Frontal cortex (tissue), 4 donors: ENCODE results near the gene PTPRD. TPM values are rescaled to one million over a fixed set of nuclear protein-coding genes. Genes with fewer than 3 reads are reported as not detected.

ENCODE experiments used
- DNase-seq, 2 donors: peaks; one replicate each; pipeline ENCODE4 v3.0.0; 2012; ENCODE audit warnings: low spot score in 2 of 2
- FAIRE-seq: peaks from 2 replicates; lab custom pipeline; 2012; peaks lifted over from hg19 to GRCh38; lab: Jason Lieb, UNC
- total RNA-seq: library from RNA; depleted of rRNA; stranded (reverse); fragments of >200 nt; gene quantifications from one replicate; pipeline ENCODE4 v1.2.3, GENCODE V29; 2014
- donor health status: control.
- donor health status: control.
- donor health status: control.

The PTPRD gene
- total RNA-seq, 1 donor from 2014 or later, result 191 TPM

DNA sequence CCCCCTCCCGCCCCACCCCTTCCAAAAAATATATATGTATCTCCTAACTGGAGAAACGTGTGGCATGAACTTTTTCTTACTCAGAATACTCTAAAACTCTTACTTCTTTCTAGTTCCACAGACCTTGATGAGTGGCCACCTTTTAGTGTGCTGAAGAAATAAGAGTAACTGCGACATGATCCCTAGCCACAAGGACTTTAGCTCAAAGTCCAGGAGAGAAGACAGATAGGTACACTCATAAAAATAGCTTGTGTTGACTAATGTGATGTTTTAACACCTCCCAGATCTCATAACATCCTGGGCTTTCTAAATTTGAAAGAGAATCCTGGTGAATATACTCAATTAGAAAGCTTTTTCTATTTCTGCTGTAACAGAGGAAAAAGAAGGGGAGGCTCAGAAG, 1808.2 kb downstream of the PTPRD start:
- no peak for FAIRE-seq
- no peak for DNase-seq

DNA sequence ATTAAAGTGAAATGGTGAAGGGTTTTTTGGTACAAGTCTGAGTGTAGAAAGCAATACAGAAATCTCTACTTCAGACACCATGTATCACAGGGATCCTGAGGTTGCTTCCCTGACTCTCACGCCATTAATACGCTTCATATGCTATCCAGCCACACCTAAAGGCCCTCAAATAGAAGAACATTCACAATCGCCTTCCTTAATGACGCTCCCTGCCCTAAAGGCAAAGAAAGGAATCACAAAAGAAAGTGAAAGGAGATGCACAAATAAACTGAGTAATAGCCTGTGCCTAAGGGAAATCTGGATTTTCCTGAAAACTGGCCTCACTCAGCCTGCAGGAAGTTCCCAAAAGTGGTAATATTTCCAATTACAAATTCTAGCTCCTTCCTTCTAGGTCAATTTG, 1810.6 kb downstream of the PTPRD start:
- DNase-seq (no peak), FAIRE-seq (no peak)

DNA sequence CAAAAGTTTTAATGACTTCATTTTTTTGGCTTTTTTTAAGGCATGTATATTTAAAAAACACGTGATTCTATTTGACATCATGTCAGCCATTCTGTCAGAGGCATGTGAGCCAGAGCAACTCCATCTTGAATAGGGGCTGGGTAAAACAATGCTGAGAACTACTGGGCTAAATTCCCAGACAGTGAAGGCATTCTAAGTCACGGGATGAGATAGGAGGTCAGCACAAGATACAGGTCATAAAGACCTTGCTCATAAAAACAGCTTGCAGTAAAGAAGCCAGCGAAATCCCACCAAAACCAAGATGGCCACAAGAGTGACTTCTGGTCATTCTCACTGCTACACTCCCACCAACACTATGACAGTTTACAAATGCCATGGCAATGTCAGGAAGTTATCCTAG, 1812.6 kb downstream of the PTPRD start:
- FAIRE-seq, result no peak

DNA sequence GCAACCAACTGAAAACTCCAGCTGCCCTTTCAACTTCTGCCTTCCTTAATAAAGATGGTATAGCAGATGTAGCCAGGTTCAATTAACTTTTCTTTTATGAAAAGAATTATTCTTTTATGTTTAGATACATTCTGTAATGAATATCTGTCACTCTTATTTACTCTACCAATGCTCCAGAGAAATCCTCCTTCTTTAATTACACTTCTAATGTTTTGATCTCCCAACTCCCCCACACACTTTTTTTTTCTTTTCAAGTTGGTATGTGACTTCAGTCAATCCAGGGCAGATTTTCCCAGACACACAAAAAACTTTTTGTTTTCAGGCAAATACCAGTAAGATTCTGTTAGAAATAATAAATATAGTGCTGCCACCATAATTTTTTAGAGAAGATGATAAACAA, 1813.2 kb downstream of the PTPRD start:
- FAIRE-seq (no peak), DNase-seq (no peak)

More for the DNA sequence above, 1812.6 kb downstream of the PTPRD start:
- DNase-seq, result no peak

DNA sequence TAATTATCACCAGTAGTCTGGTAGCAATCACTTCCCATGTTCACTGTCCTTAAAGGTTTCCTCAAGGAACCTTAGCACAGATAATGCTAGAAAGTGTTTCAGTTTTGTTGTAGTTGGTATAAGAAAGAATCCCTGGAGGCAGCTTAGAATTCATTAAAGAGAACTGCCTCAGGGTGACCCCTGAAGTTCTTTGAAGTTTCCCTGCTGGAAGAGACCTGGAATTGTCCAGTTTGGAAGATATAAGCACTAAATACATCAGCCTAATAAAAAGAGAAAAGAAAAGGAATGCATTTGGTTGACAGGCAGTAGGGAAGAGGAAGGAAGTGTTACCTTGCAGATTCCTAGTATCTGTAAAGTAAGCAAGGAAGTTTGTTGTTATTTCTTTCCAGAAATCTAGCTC, 1813.6 kb downstream of the PTPRD start:
- no peak for FAIRE-seq
- DNase-seq, result no peak

DNA sequence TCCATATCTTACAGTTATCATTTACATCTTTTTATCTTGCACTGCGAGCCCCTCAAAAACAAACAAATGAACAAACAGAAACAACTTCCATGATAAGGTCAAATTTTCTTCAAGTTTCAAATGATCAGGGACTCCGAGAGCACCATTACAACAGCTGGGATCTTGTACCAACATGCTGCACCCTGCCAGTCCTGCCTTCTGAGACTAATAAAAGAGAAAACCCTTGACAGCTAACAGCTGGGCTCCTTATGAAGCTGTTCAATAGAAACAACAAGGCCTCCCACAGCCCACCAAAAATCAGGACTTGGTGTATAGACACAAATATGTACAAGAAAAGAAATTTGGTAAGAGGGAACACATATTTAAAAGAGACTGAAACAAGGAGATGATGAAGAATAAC, 1828.0 kb downstream of the PTPRD start:
- no peak for DNase-seq
- no peak for FAIRE-seq

DNA sequence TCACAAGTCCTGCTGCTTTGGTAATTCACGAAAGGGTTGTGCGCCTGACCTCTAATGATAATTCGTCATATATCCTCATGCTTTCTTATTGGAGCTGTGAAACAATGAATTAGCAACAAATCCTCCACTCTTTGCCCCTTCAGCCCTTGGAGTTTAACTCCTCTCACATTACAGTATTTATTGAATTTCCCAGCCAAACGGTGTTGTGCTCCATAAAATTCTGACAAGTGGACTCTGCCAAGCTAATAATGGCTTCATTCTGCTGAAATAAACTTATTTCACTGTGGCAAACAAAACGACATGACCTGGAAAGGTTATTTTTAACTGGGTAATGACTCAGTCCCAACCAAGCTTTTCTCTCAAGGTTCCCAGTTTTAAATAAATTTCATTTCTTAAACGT, 1828.9 kb downstream of the PTPRD start:
- DNase-seq (peak in 1 of 2 donors; percentile 4), FAIRE-seq (no peak)

DNA sequence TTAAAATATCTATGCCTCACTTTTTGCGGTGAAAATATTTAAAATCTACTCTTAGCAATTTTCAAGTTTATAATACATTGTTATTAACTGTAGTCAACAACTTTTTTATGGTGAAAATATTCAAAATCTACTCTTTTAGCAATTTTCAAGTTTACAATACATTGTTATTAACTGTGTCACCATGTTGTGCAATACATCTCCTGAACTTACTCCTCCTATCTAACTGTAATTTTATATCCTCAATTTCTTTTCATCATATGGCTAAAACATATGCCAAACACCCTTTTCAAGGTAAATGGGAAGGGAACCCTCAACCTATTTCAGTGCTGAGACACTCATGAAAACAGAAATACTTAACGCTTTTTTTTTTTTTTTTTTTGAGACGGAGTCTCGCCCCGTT, 1830.6 kb downstream of the PTPRD start:
- FAIRE-seq (no peak), DNase-seq (no peak)

DNA sequence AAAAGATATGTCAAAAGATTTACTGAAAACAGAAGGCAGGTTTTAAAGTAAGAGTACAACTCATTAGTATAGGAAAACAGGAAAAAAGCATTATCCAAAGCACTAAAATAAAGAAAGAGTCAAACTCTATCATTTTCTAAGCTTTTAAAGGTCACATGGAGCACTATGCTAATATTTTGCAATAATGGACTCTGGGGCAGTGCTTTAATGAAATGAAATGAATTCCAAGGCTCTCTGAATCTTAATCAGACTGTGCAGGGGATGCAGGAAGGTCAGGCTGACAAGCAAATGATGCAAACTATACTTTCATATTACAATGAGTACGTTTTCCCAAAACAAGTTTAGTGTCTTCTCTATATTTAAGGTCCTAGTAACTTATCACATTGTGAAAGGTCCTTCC, 1831.3 kb downstream of the PTPRD start:
- DNase-seq (no peak), FAIRE-seq (no peak)

DNA sequence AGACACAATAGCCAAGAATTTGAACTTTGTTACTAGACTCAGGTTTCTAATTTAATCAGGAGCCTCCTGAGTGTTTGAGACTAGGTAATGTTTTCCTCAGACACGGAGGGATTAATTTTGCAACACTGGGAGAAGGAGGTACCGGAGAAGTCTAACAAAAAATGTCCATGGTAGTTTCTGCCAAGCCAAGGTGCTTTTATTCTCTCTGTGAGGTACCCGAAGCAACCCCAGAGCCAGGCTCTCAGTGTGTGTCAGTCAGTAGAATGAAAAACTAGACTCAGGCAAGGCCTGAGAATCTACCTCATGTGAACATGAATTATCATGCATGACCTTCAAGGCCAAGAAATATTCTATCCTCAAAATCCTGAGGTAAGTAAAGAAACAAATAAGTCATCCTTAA, 1832.4 kb downstream of the PTPRD start:
- no peak for DNase-seq
- no peak for FAIRE-seq

DNA sequence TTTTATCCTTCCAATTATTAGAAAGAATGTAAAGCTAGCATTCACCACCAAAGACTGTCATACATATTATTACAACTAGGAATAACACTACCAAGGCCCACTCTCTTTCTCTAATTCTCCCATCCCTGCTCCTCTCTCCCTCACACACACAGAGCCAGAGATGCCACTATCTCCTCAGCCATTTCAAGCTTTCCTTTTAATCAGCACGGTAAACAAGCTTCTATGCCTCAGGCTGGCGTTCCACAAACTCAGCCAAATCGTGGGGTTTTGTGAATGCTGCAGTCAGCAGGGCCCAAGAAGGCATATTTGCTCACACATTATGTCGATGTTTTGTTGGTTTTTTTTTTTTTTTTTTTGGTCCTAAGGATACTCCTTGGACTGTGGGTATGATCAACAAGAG, 1833.3 kb downstream of the PTPRD start:
- FAIRE-seq (no peak), DNase-seq (no peak)

DNA sequence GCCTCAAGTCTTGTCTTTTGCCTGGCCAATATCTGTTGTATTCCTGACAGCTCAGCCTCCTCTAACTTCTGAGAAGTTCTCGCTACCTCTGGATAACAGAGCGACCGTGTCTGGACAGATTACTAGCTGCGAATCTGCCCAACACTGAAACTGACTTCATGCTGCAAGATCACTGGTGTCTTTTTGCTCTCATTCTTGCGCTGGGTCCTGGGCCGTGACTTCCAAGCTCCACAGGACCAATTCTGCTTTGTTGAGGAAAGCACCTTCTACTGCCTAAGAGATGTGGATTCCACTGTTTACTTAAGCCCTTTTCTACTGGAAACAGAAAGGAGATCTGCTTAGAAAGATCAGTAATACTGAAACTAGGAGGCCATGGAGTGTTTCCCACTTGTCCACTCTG, 1834.4 kb downstream of the PTPRD start:
- FAIRE-seq (no peak), DNase-seq (no peak)

DNA sequence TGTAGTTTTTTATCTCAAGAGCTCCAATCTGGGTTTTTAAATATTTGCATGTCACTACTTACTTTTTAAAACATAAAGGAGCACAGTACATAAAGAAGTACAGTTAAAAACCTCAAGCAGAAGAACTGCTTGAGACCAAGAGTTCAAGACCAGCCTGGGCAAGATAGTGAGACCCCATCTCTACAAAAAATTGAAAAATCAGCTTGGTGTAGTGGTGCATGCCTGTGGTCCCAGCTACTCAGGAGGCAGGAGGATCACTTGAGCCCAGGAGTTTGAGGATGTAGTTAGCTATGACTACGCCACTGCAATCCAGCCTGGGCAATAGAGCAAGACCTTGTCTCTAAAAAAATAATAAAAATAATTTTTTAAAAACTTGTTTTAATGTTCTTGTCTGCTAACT, 1840.5 kb downstream of the PTPRD start:
- DNase-seq (no peak), FAIRE-seq (no peak)

DNA sequence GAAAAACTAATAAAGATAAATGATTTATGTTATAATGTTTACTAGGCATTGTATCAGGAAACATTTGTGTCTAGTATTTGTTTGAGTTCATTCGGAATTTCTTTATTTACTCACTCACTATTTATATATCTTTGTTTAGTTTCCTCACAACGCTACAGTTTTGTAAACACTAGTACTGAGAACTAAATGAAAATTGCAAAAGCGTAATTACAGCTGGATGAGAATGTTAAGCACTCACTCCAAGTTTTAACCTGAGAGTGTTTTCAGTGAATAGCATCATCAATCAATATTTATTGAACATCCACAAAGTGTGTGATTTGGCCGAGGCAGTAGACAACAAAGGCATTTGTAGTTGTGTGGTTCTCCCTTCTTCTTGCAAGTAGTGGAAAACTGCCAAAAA, 1843.6 kb downstream of the PTPRD start:
- FAIRE-seq, result no peak
- no peak for DNase-seq

DNA sequence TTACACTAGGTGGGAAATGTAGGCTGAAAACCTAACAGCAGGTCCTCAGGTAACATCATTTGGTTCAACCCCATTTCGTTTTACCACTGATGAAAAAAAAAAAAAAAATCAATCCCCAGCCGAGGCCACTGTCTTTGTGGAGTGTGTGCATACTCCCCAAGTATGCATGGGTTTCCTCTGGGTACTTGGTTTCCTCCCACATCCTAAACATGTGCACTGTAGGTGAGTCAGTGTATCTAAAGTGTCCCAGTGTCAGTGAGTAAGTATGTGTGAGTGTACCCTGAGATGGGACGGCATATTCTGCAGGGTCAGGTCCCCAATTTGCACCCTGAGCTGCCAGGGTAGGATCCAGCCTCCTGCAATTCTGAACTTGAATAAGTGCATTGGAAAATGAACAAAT, 1846.7 kb downstream of the PTPRD start:
- FAIRE-seq, result no peak

DNA sequence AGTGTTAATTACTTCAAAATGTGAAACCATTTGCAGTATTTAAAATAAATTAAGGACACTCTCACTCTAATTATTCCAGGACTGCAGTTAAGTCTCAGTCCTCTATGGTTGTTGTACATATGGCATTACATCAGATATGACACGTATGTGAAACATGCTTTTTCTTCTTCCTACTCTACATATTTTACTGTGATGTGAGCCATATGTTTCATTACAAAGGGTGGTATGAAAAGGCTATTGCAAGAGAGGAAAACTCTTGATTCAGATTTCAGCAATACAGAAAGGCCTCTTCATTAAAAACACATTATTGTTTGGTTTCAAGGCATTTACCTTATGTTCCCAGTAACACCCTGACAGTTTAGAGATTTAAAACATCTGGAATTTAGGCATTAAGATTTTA, 1848.8 kb downstream of the PTPRD start:
- no peak for DNase-seq
- no peak for FAIRE-seq

More for the DNA sequence above, 1846.7 kb downstream of the PTPRD start:
- DNase-seq, result no peak

DNA sequence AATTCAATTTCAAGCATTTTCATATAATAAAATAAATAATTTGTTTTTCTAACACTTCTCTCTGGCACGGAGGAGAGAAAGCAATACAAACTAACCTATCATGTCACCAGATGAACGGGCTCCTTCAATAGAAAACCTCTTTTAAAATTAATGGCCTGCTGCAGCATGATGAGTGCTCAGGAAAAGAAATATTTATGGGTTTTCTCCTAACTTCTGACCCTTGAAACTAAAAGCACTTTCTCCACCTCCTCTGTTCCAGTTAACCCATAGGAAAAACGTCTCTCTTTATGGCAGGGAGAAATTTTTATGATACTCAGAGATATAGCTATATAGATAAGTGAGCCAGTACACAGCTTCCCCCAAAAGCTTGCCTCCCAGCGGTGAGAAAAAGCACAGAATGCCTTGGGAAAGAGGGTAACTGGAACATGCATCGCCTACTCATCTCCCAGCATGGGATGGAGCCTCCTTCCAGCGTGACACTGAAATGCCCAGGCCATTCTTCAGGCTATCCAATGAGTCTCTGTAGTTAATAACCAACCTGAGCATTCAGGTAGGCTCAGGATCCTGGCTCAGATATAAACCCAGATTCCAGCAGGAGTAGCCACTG, 1850.2 kb downstream of the PTPRD start:
- FAIRE-seq (no peak), DNase-seq (no peak)

DNA sequence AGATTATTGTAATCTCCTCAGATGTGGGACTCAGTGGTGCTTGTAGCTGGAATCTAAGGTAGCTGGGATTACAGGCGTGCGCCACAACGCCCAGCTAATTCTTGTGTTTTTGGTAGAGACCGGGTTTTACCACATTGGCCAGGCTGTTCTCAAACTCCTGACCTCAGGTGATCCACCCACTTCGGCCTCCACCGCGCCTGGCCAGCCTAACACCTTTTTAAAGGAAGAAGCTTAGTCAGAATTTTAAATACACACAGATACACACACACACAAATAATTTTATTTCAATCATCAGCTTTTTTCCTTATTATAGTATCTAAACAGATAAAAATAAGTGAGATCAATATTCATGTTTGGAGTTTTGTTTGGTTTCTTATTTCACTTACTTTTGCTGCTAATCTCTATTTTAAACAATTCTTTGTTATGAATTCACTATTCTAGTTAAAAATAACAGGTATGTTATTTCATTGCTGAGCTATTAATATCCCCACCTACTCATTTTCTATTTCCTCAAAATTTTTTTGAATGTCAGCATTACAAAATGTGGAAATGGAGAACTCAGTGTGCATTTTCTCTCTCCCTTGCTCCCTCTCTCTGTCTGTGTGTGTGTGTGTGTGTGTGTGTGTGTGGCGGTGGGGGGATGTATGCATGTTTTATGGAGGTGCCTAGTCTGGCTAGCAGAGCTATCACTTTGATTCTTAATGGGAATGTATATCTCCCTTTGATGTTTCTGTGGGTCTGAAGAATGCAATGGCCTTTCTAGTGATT, 1852.6 kb downstream of the PTPRD start:
- peak; percentile 15 for FAIRE-seq

DNA sequence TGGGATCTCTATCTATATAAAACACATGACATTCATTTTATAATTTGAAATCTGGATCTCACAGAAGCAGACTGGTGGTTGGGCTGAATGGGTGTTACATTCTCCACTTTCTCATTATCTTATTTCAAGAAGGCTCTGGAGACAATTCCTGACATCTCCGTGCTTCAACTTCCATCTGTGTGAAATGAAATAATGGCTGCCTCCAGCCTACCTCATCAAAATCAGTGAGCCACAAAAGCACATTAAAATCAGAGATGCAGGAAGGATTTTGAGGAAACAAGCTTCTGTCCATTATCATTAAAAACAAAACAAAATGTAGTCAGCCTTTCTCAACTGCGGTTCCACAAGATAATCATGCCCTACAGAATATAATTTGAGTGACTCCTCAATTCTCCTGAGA, 1854.9 kb downstream of the PTPRD start:
- no peak for DNase-seq
- FAIRE-seq, result no peak

More for the DNA sequence above, 1852.6 kb downstream of the PTPRD start:
- DNase-seq, result no peak

DNA sequence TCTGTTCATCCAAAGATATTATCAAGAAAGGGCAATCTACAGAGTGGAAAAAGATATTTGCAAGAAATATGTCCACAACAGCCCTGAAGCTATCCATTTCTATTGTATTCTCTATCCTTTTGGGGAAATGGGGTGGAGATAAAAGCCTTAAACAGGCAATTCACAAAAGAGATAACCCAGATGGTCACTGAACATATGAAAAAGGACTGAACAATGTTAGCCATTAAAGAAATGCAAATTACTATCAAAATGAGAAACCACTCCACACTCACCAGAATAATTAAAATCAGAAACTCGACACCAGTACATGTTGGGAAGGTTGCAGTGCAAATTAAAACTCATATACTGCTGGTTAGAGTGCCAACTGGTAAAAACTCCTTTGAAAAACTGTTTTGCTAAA, 1858.1 kb downstream of the PTPRD start:
- no peak for DNase-seq
- FAIRE-seq, result no peak

DNA sequence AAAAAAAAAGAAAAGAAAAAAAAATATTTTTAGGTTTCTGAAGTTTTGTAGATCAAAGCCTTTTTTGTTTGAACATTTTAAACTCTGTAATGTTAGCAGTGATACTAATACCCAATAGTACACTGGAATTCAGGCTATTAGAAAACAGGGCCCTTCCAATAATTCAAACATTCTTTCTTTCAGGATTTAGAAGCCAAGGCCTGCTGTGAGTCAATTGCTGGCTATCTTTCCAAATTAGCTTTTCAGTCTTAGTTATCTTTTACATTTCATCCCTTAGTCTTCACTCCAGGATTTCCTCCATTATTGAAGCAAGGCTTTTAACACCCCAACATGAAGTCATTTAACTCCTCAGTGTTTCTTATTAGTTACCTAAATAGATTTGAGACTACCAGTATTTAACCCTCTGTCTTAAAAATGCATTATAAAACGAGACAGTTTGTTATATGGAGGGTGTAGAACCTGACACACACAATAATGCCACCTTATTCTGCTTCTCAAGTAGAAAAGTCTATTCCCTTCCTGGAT, 1861.3 kb downstream of the PTPRD start:
- DNase-seq, result no peak

DNA sequence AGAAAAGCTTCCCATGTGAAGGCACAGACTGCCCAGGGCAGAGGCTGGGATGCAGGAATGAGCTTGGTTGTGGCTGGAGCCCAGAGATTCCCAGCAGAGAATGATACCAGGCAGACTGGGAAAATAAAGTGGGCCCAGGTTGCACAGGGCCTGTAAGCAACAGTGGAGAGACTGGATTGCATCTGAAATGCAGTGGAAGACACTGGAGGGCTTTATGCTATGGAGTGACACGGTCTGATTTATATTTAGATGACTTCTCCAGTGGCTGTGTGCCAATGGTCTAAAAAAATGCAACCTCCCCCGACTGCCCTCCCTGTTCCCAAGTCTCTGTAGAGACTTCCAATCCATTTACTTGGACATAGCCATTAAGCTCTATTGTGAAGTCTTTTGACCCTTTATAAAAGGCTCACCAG, 1862.2 kb downstream of the PTPRD start:
- FAIRE-seq, result no peak
- DNase-seq, result no peak

More for the DNA sequence above, 1861.3 kb downstream of the PTPRD start:
- no peak for FAIRE-seq
